Thoracic aorta (tissue), 2 donors: ENCODE data around the gene FANCI. TPM values are rescaled to one million over a fixed set of nuclear protein-coding genes. Genes with fewer than 3 reads are reported as not detected.

Experiments used
- ATAC-seq: fragments of 150-250 bp; one replicate; pipeline ENCODE4 v1.8.0; 2017; ENCODE audit warnings: low read depth; ENCODE audit not compliant: insufficient number of reproducible peaks, low FRiP score
- DNase-seq: peaks from one replicate; pipeline ENCODE4 v3.0.0-alpha.2; 2020; ENCODE audit warnings: low spot score
- H3K27ac ChIP-seq, 2 donors: fragments of 200-600 bp; sonication (generic); 1 replicate in 1 of 2; 2 replicates in 1 of 2; pipeline ENCODE4 v1.5.1; 2016; ENCODE audit warnings: mild to moderate bottlenecking in 2 of 2, moderate library complexity in 2 of 2
- H3K27me3 ChIP-seq: fragments of 200-600 bp; sonication (generic); replicated peaks from 2 replicates; pipeline ENCODE4 v1.6.0; 2016; ENCODE audit warnings: mild to moderate bottlenecking; ENCODE audit not compliant: insufficient read depth
- H3K36me3 ChIP-seq: fragments of 200-600 bp; sonication (generic); one replicate; pipeline ENCODE4 v1.5.1; 2016
- H3K4me1 ChIP-seq, 2 donors: fragments of 200-600 bp; sonication (generic); 1 replicate in 1 of 2; 2 replicates in 1 of 2; pipeline versions ENCODE4 v1.5.1 to v1.6.0; 2016; ENCODE audit warnings: low read depth in 2 of 2, mild to moderate bottlenecking in 1 of 2; ENCODE audit not compliant: control insufficient read depth in 1 of 2
- H3K4me3 ChIP-seq: fragments of 200-600 bp; sonication (generic); 2 replicates; pipeline ENCODE4 v1.5.1; 2016; ENCODE audit warnings: mild to moderate bottlenecking
- H3K9me3 ChIP-seq: fragments of 200-600 bp; sonication (generic); 2 replicates; pipeline ENCODE4 v1.5.1; 2016
- CTCF ChIP-seq: fragments of 200-600 bp; sonication (generic); IDR thresholded peaks from one replicate; pipeline ENCODE4 v1.5.1; 2019; ENCODE audit warnings: antibody characterized with exemption
- total RNA-seq, 2 donors: library from RNA; depleted of rRNA; stranded (reverse); fragments of >200 nt; gene quantifications; one replicate each; pipeline versions ENCODE4 v1.1.0 to v1.2.3, GENCODE V29; 2016

Gene FANCI
- total RNA-seq, 2 donors from 2014 or later, result 3.0 to 16.2 TPM

- H3K4me1 ChIP-seq, result peaks cover 4 to 21% of the 10 kb centered on the region in 2 donors
- DNase-seq (no peak), ATAC-seq (no peak)
- no peaks in the 10 kb centered on the region for H3K27me3 ChIP-seq
- H3K4me3 ChIP-seq, result no peak overlapping the region
- H3K9me3 ChIP-seq, result no peaks in the 10 kb centered on the region
- TF ChIP-seq CTCF, result no peak
- peaks cover 48% of the 10 kb centered on the region for H3K36me3 ChIP-seq
- peak overlapping the region; percentile 45 to 73 for H3K27ac ChIP-seq
Observed at GRCh38 chr15:89197503-89197971, 46.2 kb upstream of the FANCI start.

- TF ChIP-seq CTCF, result no peak
- ATAC-seq (no peak), DNase-seq (no peak)
- H3K4me1 ChIP-seq, result peaks cover 4 to 21% of the 10 kb centered on the region in 2 donors
- peaks cover 41% of the 10 kb centered on the region for H3K36me3 ChIP-seq
- H3K9me3 ChIP-seq, result no peaks in the 10 kb centered on the region
- no peaks in the 10 kb centered on the region for H3K27me3 ChIP-seq
- no peak overlapping the region for H3K4me3 ChIP-seq
- peak overlapping the region in 1 of 2 donors; percentile 45 for H3K27ac ChIP-seq
Observed at GRCh38 chr15:89198196-89198595, 45.6 kb upstream of the FANCI start.

- H3K27ac ChIP-seq, result no peak overlapping the region
- ATAC-seq (no peak), DNase-seq (no peak)
- H3K36me3 ChIP-seq, result peaks cover 35% of the 10 kb centered on the region
- no peaks in the 10 kb centered on the region for H3K27me3 ChIP-seq
- H3K9me3 ChIP-seq, result no peaks in the 10 kb centered on the region
- peaks cover 4 to 21% of the 10 kb centered on the region in 2 donors for H3K4me1 ChIP-seq
- H3K4me3 ChIP-seq, result no peak overlapping the region
- TF ChIP-seq CTCF, result no peak
Observed at GRCh38 chr15:89198934-89199333, 44.8 kb upstream of the FANCI start.

- H3K27me3 ChIP-seq, result no peaks in the 10 kb centered on the region
- no peak for TF ChIP-seq CTCF
- no peaks in the 10 kb centered on the region for H3K9me3 ChIP-seq
- ATAC-seq (no peak), DNase-seq (no peak)
- H3K4me1 ChIP-seq, result peaks cover 4 to 20% of the 10 kb centered on the region in 2 donors
- no peak overlapping the region for H3K4me3 ChIP-seq
- H3K36me3 ChIP-seq, result peaks cover 27% of the 10 kb centered on the region
- H3K27ac ChIP-seq, result no peak overlapping the region
Observed at GRCh38 chr15:89199746-89200145, 44.0 kb upstream of the FANCI start.

GRCh38 chr15:89200182-89200581 lies 43.6 kb upstream of the FANCI start:
- ATAC-seq (no peak), DNase-seq (no peak)
- Histone ChIP-seq H3K4me3 (no peak overlapping the region), H3K9me3 (no peaks in the 10 kb centered on the region), H3K4me1 (peaks cover 3 to 16% of the 10 kb centered on the region in 2 donors), H3K36me3 (peaks cover 23% of the 10 kb centered on the region), H3K27ac (no peak overlapping the region), H3K27me3 (no peaks in the 10 kb centered on the region)
- TF ChIP-seq CTCF, result no peak
